Left renal pelvis (tissue), 4 donors: ENCODE data around the gene CXCR5. TPM values are rescaled to one million over a fixed set of nuclear protein-coding genes. Genes with fewer than 3 reads are reported as not detected.

Experiments
- DNase-seq, 4 donors: peaks; one replicate each; pipeline ENCODE4 v3.0.0-alpha.2; 2013; ENCODE audit warnings: low read depth in 4 of 4, low spot score in 3 of 4
- polyA plus RNA-seq, 4 donors: library from polyadenylated mRNA; unstranded; fragments of 120-200 nt; gene quantifications; one replicate each; pipeline ENCODE4 v1.2.1, GENCODE V29; 2013; ENCODE audit not compliant: insufficient read length in 4 of 4

Gene CXCR5
- polyA plus RNA-seq, 4 donors, result 0.03 TPM; not detected in 3

GRCh38 chr11:118873804-118874203 is 9.9 kb upstream of the CXCR5 start:
- DNase-seq, result no peak

GRCh38 chr11:118876286-118876685 is 7.4 kb upstream of the CXCR5 start:
- no peak for DNase-seq

GRCh38 chr11:118877487-118878162 is 6.1 kb upstream of the CXCR5 start:
- DNase-seq, result no peak

GRCh38 chr11:118878163-118878563 is 5.5 kb upstream of the CXCR5 start:
- DNase-seq, result no peak

- no peak for DNase-seq
These were observed 2.5 kb upstream of the CXCR5 start for GRCh38 chr11:118881228-118881627.

GRCh38 chr11:118882491-118882890 is 1.2 kb upstream of the CXCR5 start:
- no peak for DNase-seq

- no peak for DNase-seq
These were observed 706 bp upstream of the CXCR5 start for GRCh38 chr11:118883004-118883367.

GRCh38 chr11:118884875-118885274 is 1.2 kb downstream of the CXCR5 start:
- DNase-seq, result no peak

- no peak for DNase-seq
These were observed 1.6 kb downstream of the CXCR5 start for GRCh38 chr11:118885319-118885718.

- no peak for DNase-seq
These were observed 2.3 kb downstream of the CXCR5 start for GRCh38 chr11:118885831-118886565.

- DNase-seq, result no peak
These were observed 3.0 kb downstream of the CXCR5 start for GRCh38 chr11:118886681-118887111.

GRCh38 chr11:118887206-118887605 is 3.5 kb downstream of the CXCR5 start:
- no peak for DNase-seq

- DNase-seq, result no peak
These were observed 4.7 kb downstream of the CXCR5 start for GRCh38 chr11:118888398-118888797.

- DNase-seq, result no peak
These were observed 6.1 kb downstream of the CXCR5 start for GRCh38 chr11:118889797-118890196.

- no peak for DNase-seq
These were observed 8.8 kb downstream of the CXCR5 start for GRCh38 chr11:118892514-118892913.

- DNase-seq, result no peak
These were observed 9.3 kb downstream of the CXCR5 start for GRCh38 chr11:118892964-118893363.

- no peak for DNase-seq
These were observed 10.0 kb downstream of the CXCR5 start for GRCh38 chr11:118893662-118894061.

- no peak for DNase-seq
These were observed 10.5 kb downstream of the CXCR5 start for GRCh38 chr11:118894192-118894591.

- DNase-seq, result no peak
These were observed 11.7 kb downstream of the CXCR5 start for GRCh38 chr11:118895093-118896039.

GRCh38 chr11:118896472-118896913 is 12.8 kb downstream of the CXCR5 start:
- no peak for DNase-seq

- DNase-seq, result no peak
These were observed 13.4 kb downstream of the CXCR5 start for GRCh38 chr11:118896921-118897591.
